ENCODE data around the gene CAMKK1. TPM values are rescaled to one million over a fixed set of nuclear protein-coding genes. Genes with fewer than 3 reads are reported as not detected.

The CAMKK1 gene
- total RNA-seq, 1 donor from 2014 or later: 3.8 TPM

GRCh38 chr17:3909257-3909656, 16.4 kb upstream of the CAMKK1 start:
- no peak overlapping the region for H3K9ac ChIP-seq (ENCODE audit: low read length)
- Mint-ChIP-seq H3K4me3 (ENCODE audit: unreplicated experiment) (no peak overlapping the region), H3K9me3 (ENCODE audit: unreplicated experiment) (no peaks in the 10 kb centered on the region), H3K27ac (ENCODE audit: unreplicated experiment) (no peak overlapping the region), H3K4me1 (ENCODE audit: low read depth, unreplicated experiment) (no peaks in the 10 kb centered on the region), H3K27me3 (ENCODE audit: low read depth, unreplicated experiment) (peaks cover 23% of the 10 kb centered on the region), H3K36me3 (ENCODE audit: low read depth, unreplicated experiment) (no peaks in the 10 kb centered on the region)
- no peak overlapping the region for H3K4me3 ChIP-seq (ENCODE audit: insufficient read depth, low read depth, low read length)
- H3K4me1 ChIP-seq (ENCODE audit: insufficient read depth, low read length): no peaks in the 10 kb centered on the region
- no peaks in the 10 kb centered on the region for H3K79me2 ChIP-seq (ENCODE audit: insufficient read depth, low read length)
- H4K20me1 ChIP-seq (ENCODE audit: insufficient read depth, low read length): no peaks in the 10 kb centered on the region
- H2AFZ ChIP-seq (ENCODE audit: low read depth, low read length): no peak overlapping the region
- no peak for FAIRE-seq
- no peaks in the 10 kb centered on the region for H3K36me3 ChIP-seq (ENCODE audit: insufficient read depth, low read length)
- no peak for DNase-seq (ENCODE audit: low read depth)
- TF ChIP-seq CTCF (IDR thresholded peaks at IDR 0.05; ENCODE audit: insufficient read depth, low read depth, low read length) (no peak), EZH2 (IDR thresholded peaks at IDR 0.05; ENCODE audit: insufficient read depth, low read length) (no peak)
- no peak overlapping the region for H3K4me2 ChIP-seq (ENCODE audit: low read length)
- no peak overlapping the region for H3K27ac ChIP-seq (ENCODE audit: low read depth, low read length)
- H3K27me3 ChIP-seq (ENCODE audit: insufficient read depth, low read length): no peaks in the 10 kb centered on the region
- no peaks in the 10 kb centered on the region for H3K9me3 ChIP-seq (ENCODE audit: insufficient read depth, low read depth, low read length)

GRCh38 chr17:3907483-3908216, 14.8 kb upstream of the CAMKK1 start:
- Histone ChIP-seq H4K20me1 (ENCODE audit: insufficient read depth, low read length) (no peaks in the 10 kb centered on the region), H3K4me3 (ENCODE audit: insufficient read depth, low read depth, low read length) (no peak overlapping the region), H3K36me3 (ENCODE audit: insufficient read depth, low read length) (no peaks in the 10 kb centered on the region), H3K79me2 (ENCODE audit: insufficient read depth, low read length) (no peaks in the 10 kb centered on the region), H3K4me1 (ENCODE audit: insufficient read depth, low read length) (no peaks in the 10 kb centered on the region), H3K27ac (ENCODE audit: low read depth, low read length) (no peak overlapping the region), H3K27me3 (ENCODE audit: insufficient read depth, low read length) (no peaks in the 10 kb centered on the region), H2AFZ (ENCODE audit: low read depth, low read length) (no peak overlapping the region), H3K9ac (ENCODE audit: low read length) (no peak overlapping the region), H3K9me3 (ENCODE audit: insufficient read depth, low read depth, low read length) (no peaks in the 10 kb centered on the region), H3K4me2 (ENCODE audit: low read length) (no peak overlapping the region)
- DNase-seq (ENCODE audit: low read depth): no peak
- no peak for FAIRE-seq
- no peaks in the 10 kb centered on the region for H3K4me1 Mint-ChIP-seq (ENCODE audit: low read depth, unreplicated experiment)
- H3K36me3 Mint-ChIP-seq (ENCODE audit: low read depth, unreplicated experiment): no peaks in the 10 kb centered on the region
- TF ChIP-seq CTCF (IDR thresholded peaks at IDR 0.05; ENCODE audit: insufficient read depth, low read depth, low read length) (no peak), EZH2 (IDR thresholded peaks at IDR 0.05; ENCODE audit: insufficient read depth, low read length) (no peak)
- peaks cover 20% of the 10 kb centered on the region for H3K27me3 Mint-ChIP-seq (ENCODE audit: low read depth, unreplicated experiment)
- H3K4me3 Mint-ChIP-seq (ENCODE audit: unreplicated experiment): no peak overlapping the region
- no peaks in the 10 kb centered on the region for H3K9me3 Mint-ChIP-seq (ENCODE audit: unreplicated experiment)
- H3K27ac Mint-ChIP-seq (ENCODE audit: unreplicated experiment): no peak overlapping the region

- no peak overlapping the region for H3K4me3 ChIP-seq (ENCODE audit: insufficient read depth, low read depth, low read length)
- no peak overlapping the region for H3K4me3 Mint-ChIP-seq (ENCODE audit: unreplicated experiment)
- TF ChIP-seq CTCF (IDR thresholded peaks at IDR 0.05; ENCODE audit: insufficient read depth, low read depth, low read length) (no peak), EZH2 (IDR thresholded peaks at IDR 0.05; ENCODE audit: insufficient read depth, low read length) (no peak)
- H3K36me3 ChIP-seq (ENCODE audit: insufficient read depth, low read length): no peaks in the 10 kb centered on the region
- no peak overlapping the region for H3K27ac Mint-ChIP-seq (ENCODE audit: unreplicated experiment)
- H3K4me2 ChIP-seq (ENCODE audit: low read length): no peak overlapping the region
- H3K27me3 ChIP-seq (ENCODE audit: insufficient read depth, low read length): no peaks in the 10 kb centered on the region
- H3K9me3 Mint-ChIP-seq (ENCODE audit: unreplicated experiment): no peaks in the 10 kb centered on the region
- H4K20me1 ChIP-seq (ENCODE audit: insufficient read depth, low read length): no peaks in the 10 kb centered on the region
- no peaks in the 10 kb centered on the region for H3K79me2 ChIP-seq (ENCODE audit: insufficient read depth, low read length)
- no peak overlapping the region for H2AFZ ChIP-seq (ENCODE audit: low read depth, low read length)
- no peaks in the 10 kb centered on the region for H3K36me3 Mint-ChIP-seq (ENCODE audit: low read depth, unreplicated experiment)
- FAIRE-seq (no peak), DNase-seq (ENCODE audit: low read depth) (no peak)
- no peaks in the 10 kb centered on the region for H3K9me3 ChIP-seq (ENCODE audit: insufficient read depth, low read depth, low read length)
- no peak overlapping the region for H3K9ac ChIP-seq (ENCODE audit: low read length)
- no peaks in the 10 kb centered on the region for H3K4me1 Mint-ChIP-seq (ENCODE audit: low read depth, unreplicated experiment)
- H3K27me3 Mint-ChIP-seq (ENCODE audit: low read depth, unreplicated experiment): peaks cover 14% of the 10 kb centered on the region
- no peak overlapping the region for H3K27ac ChIP-seq (ENCODE audit: low read depth, low read length)
- no peaks in the 10 kb centered on the region for H3K4me1 ChIP-seq (ENCODE audit: insufficient read depth, low read length)
Observed at GRCh38 chr17:3906881-3907280, 14.0 kb upstream of the CAMKK1 start.

Data from astrocyte (in vitro differentiated cells and primary cell).